ENCODE measurements around the gene ZMIZ1. TPM values are rescaled to one million over a fixed set of nuclear protein-coding genes. Genes with fewer than 3 reads are reported as not detected.

Gene ZMIZ1
- total and polyA plus RNA-seq, 4 donors = 3.9 to 19.1 (median 9.8) TPM

DNA sequence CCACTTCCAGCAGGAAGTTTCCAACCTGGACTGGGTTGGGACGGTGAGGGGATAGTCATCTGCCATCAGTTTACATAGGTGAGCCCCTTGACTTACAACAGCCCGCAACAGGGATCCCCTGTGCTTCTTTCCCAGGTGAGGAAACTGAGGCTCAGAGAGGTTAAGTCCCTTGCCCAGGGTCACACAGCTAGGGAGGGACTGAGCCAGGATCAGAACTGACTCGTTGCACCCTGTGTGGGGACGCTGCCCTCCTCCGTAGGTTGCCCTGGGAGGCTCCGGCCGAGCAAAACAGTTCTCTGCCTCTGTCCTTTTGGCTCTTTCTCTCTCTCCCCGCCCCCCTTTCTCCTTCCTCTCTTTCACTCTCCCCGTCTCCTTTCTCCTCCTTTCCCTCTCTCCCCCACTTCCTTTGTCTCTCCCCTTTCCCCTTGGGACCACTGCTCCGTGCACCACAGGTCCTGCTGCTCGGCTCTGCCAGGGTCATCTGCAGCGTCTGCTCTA lies 161.1 kb downstream of the ZMIZ1 start:
- WGBS = 83% methylated on average over 12 of the region's 12 CpGs
- TF ChIP-seq, protein P1, sequence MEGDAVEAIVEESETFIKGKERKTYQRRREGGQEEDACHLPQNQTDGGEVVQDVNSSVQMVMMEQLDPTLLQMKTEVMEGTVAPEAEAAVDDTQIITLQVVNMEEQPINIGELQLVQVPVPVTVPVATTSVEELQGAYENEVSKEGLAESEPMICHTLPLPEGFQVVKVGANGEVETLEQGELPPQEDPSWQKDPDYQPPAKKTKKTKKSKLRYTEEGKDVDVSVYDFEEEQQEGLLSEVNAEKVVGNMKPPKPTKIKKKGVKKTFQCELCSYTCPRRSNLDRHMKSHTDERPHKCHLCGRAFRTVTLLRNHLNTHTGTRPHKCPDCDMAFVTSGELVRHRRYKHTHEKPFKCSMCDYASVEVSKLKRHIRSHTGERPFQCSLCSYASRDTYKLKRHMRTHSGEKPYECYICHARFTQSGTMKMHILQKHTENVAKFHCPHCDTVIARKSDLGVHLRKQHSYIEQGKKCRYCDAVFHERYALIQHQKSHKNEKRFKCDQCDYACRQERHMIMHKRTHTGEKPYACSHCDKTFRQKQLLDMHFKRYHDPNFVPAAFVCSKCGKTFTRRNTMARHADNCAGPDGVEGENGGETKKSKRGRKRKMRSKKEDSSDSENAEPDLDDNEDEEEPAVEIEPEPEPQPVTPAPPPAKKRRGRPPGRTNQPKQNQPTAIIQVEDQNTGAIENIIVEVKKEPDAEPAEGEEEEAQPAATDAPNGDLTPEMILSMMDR (IDR thresholded peaks at IDR 0.05; ENCODE audit: low read depth, low read length, missing input control) = no peak
- TF ChIP-seq, protein P2, sequence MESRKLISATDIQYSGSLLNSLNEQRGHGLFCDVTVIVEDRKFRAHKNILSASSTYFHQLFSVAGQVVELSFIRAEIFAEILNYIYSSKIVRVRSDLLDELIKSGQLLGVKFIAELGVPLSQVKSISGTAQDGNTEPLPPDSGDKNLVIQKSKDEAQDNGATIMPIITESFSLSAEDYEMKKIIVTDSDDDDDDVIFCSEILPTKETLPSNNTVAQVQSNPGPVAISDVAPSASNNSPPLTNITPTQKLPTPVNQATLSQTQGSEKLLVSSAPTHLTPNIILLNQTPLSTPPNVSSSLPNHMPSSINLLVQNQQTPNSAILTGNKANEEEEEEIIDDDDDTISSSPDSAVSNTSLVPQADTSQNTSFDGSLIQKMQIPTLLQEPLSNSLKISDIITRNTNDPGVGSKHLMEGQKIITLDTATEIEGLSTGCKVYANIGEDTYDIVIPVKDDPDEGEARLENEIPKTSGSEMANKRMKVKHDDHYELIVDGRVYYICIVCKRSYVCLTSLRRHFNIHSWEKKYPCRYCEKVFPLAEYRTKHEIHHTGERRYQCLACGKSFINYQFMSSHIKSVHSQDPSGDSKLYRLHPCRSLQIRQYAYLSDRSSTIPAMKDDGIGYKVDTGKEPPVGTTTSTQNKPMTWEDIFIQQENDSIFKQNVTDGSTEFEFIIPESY (IDR thresholded peaks at IDR 0.05) = no peak
- no peak for TF ChIP-seq SP1 (IDR thresholded peaks at IDR 0.05)
- TF ChIP-seq, protein P3, sequence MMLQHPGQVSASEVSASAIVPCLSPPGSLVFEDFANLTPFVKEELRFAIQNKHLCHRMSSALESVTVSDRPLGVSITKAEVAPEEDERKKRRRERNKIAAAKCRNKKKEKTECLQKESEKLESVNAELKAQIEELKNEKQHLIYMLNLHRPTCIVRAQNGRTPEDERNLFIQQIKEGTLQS (IDR thresholded peaks at IDR 0.05) = no peak
- TF ChIP-seq RXRA (IDR thresholded peaks at IDR 0.05) = no peak
- no peak for TF ChIP-seq TAF1 (conservative IDR thresholded peaks at IDR 0.05)
- TF ChIP-seq EGR1 (IDR thresholded peaks at IDR 0.05; ENCODE audit: low read depth in 2 of 2) = no peak
- no peak for TF ChIP-seq HNF4G (IDR thresholded peaks at IDR 0.05)
- TF ChIP-seq NR2F2 (IDR thresholded peaks at IDR 0.05) = no peak
- no peak for TF ChIP-seq FOXA2 (IDR thresholded peaks at IDR 0.05)
- TF ChIP-seq HNF4A (conservative IDR thresholded peaks at IDR 0.05) = no peak
- no peak for TF ChIP-seq FOXA1 (IDR thresholded peaks at IDR 0.05)
- Histone ChIP-seq H3K4me1 (ENCODE audit: control insufficient read depth in 4 of 4, insufficient read depth in 4 of 4, low read length in 3 of 4) (no peaks in the 10 kb centered on the region), H3K4me3 (ENCODE audit: low read depth in 1 of 3, low read length in 3 of 3) (no peak overlapping the region), H3K36me3 (ENCODE audit: control insufficient read depth in 4 of 4, insufficient read depth in 3 of 4, low read depth in 1 of 4, low read length in 3 of 4) (peaks cover 4 to 23% (median 8%) of the 10 kb centered on the region in 4 donors), H3K27ac (ENCODE audit: low read depth in 1 of 2, low read length in 2 of 2) (no peak overlapping the region), H3K9ac (ENCODE audit: low read depth in 1 of 2, low read length in 2 of 2) (no peak overlapping the region), H3K9me3 (ENCODE audit: control insufficient read depth in 4 of 4, low read length in 3 of 4) (no peaks in the 10 kb centered on the region), H3K27me3 (ENCODE audit: control insufficient read depth in 4 of 4, insufficient read depth in 4 of 4, low read length in 3 of 4) (no peaks in the 10 kb centered on the region)
- DNase-seq (ENCODE audit: low spot score) = no peak

DNA sequence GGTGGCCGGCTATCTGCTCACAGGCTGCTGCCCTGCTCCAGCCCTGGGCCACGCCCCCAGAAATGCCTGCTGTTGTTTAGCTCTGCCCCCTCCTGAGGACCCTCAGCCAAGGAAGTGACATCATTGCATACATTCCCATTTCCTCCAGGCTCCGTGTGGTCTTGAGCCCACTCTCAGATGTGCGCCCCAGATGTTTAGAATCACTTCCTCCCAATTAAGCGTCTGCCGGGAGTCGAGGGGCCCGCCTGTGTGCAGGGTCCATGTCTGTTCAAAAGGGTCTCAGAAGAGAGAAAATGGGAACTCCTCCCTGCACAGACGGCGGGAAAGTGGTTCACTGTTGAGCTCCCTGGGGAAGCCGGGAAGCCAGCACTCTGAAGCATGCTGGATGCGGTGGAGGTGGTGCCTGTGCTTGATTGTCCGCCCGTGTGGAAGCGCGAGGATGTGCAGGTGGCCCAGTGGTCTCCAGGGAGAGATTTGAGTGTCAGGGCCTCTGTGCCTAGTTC lies 161.6 kb downstream of the ZMIZ1 start:
- TF ChIP-seq TAF1 (conservative IDR thresholded peaks at IDR 0.05) (no peak), NR2F2 (IDR thresholded peaks at IDR 0.05) (no peak)
- TF ChIP-seq, protein P2 (IDR thresholded peaks at IDR 0.05) = no peak
- H3K4me1 ChIP-seq (ENCODE audit: control insufficient read depth in 4 of 4, insufficient read depth in 4 of 4, low read length in 3 of 4) = no peaks in the 10 kb centered on the region
- H3K27me3 ChIP-seq (ENCODE audit: control insufficient read depth in 4 of 4, insufficient read depth in 4 of 4, low read length in 3 of 4) = no peaks in the 10 kb centered on the region
- no peak for DNase-seq (ENCODE audit: low spot score)
- 87% methylated on average over 16 of the region's 16 CpGs for WGBS
- H3K4me3 ChIP-seq (ENCODE audit: low read depth in 1 of 3, low read length in 3 of 3) = no peak overlapping the region
- peaks cover 4 to 21% (median 7%) of the 10 kb centered on the region in 4 donors for H3K36me3 ChIP-seq (ENCODE audit: control insufficient read depth in 4 of 4, insufficient read depth in 3 of 4, low read depth in 1 of 4, low read length in 3 of 4)
- no peak overlapping the region for H3K9ac ChIP-seq (ENCODE audit: low read depth in 1 of 2, low read length in 2 of 2)
- H3K27ac ChIP-seq (ENCODE audit: low read depth in 1 of 2, low read length in 2 of 2) = no peak overlapping the region
- H3K9me3 ChIP-seq (ENCODE audit: control insufficient read depth in 4 of 4, low read length in 3 of 4) = no peaks in the 10 kb centered on the region
